ENCODE results near the gene RHBDF1.

Gene RHBDF1, protein sequence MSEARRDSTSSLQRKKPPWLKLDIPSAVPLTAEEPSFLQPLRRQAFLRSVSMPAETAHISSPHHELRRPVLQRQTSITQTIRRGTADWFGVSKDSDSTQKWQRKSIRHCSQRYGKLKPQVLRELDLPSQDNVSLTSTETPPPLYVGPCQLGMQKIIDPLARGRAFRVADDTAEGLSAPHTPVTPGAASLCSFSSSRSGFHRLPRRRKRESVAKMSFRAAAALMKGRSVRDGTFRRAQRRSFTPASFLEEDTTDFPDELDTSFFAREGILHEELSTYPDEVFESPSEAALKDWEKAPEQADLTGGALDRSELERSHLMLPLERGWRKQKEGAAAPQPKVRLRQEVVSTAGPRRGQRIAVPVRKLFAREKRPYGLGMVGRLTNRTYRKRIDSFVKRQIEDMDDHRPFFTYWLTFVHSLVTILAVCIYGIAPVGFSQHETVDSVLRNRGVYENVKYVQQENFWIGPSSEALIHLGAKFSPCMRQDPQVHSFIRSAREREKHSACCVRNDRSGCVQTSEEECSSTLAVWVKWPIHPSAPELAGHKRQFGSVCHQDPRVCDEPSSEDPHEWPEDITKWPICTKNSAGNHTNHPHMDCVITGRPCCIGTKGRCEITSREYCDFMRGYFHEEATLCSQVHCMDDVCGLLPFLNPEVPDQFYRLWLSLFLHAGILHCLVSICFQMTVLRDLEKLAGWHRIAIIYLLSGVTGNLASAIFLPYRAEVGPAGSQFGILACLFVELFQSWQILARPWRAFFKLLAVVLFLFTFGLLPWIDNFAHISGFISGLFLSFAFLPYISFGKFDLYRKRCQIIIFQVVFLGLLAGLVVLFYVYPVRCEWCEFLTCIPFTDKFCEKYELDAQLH

DNA sequence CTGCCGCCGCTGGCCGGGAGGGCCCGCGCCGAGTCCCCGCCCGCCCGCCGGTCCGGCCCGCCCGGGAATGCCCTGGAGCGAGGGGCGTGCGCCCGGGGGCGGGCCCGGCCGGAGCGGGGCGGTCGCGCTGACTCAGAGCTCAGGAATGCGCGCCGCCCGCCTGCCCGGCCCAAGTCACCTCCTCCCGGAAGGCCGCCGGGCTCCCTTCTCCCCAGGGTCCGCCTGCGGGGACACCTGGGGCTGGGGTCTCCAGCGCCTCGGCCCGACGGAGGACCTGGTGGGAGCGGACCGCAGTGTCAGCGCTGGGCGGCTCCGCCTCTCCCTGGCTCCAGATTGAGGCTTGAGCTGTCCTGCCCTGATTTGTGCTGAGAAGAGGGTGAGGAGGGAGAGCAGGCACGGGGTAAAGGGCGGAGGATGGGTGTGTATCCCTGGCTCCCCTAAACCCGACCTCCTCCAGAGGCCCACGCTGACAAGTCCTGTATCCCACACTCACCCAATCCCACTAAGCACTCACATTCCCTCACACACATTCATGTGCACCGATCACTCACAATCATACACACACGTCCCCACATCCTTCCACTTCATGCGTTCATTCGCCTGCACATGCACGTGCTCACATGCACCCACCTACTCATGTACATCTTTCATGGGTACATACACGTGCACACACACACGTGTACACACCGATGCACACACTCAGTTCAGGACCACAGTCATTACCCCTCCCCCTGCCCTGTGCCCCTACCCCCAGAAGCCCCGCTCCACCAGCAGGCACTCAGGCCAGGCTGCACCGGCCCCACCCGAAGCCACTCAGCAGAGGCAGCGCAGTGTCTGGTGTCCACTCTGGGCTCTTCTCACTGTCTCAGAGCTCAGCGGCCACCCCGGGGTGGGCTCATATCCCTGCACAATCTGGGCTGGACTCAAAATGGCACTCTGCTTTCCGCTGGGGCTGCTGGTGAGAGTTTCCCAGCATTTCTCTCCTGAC, at the start of gene RHBDF1:
Gene RHBDF1 (minus strand): TSS at position 71 of the 988 bp plus-strand sequence. CDS start 7,616 bp downstream, outside the sequence.
- DNase-seq, result peak; percentile 50

DNA sequence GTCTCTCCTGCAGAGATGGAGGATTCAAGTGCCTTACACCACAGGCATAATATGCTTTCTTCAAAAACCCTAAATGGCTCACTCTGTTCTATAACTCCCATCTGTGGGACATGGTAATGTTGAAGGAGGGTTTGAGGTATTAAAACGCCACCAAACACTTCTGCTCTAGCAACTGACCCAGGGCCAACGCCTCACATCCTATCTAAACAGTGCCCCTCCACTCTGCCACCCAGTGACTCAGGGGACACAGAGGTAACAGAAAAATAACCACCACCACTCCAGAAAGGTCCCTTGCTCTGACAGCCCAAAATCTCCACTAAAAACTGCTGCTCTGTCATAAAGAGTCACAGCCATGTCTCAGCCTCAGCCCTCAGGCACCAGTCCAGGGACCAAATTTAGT, 48.3 kb upstream of the RHBDF1 start:
- no peak for DNase-seq

DNA sequence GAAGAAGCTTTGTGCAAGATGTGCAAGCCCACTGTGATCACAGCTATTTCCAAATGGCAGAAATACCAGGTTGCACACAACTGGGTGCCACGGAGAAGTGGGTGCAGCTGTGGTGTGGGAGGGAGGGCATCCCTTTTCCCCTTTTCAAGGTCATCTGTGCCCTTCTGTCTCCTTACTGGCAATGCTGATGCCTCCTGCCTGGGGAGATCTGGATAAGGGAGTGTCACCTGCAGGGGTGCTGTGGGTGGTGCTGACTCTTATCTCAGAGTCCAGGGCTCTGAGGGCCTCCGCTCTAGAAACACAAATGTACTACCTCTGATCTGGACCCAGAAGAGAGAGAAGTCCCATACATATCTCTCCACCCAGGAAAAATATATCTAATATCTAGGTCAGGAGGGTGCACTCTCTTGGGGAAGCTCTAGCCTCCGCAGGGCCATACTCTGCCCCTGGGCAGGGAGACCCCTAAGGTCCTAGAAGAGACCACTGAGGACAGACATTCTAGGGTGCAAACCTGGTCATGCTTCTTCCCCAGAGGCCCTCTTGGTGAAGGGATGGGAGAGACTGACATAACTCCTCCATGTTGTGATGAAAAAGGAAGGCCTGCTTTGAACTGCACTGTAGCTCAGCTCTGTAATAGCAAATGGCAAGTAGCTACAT, 47.5 kb upstream of the RHBDF1 start:
- no peak for DNase-seq

DNA sequence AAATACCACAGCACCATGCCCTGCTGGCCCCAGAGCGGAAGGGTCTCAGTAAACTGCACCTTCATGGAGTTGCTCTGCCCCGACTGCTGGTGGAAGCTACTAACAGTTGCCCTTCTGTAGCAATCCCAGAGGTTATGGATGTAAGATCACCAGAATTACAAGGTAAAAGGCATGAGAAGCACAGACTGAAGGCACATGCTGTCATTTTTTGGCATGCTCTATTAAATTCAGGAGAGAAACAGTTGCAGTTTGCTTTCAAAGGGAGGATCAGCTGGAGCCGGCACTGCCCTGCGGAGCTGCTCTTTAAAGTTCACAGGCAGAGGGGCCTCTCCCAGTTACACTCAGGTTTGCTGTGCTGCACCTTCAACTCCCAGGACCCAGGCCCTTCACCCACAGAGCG, 46.9 kb upstream of the RHBDF1 start:
- DNase-seq, result no peak

DNA sequence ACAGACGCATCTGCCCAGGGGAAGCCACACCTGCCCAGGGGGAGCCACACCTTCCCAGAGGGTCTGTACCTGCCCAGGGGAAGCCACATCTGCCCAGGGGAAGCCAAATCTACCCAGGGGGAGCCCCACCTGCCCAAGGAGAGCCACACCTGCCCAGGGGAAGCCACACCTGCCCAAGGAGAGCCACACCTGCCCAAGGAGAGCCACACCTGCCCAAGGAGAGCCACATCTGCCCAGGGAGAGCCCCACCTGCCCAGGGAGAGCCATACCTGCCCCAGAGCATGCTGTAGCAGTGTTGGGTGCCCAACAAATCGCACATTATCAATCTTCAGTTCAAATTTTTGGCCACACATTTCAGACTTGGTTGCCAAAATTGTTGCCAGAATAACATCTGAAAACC, 46.4 kb upstream of the RHBDF1 start:
- no peak for DNase-seq

DNA sequence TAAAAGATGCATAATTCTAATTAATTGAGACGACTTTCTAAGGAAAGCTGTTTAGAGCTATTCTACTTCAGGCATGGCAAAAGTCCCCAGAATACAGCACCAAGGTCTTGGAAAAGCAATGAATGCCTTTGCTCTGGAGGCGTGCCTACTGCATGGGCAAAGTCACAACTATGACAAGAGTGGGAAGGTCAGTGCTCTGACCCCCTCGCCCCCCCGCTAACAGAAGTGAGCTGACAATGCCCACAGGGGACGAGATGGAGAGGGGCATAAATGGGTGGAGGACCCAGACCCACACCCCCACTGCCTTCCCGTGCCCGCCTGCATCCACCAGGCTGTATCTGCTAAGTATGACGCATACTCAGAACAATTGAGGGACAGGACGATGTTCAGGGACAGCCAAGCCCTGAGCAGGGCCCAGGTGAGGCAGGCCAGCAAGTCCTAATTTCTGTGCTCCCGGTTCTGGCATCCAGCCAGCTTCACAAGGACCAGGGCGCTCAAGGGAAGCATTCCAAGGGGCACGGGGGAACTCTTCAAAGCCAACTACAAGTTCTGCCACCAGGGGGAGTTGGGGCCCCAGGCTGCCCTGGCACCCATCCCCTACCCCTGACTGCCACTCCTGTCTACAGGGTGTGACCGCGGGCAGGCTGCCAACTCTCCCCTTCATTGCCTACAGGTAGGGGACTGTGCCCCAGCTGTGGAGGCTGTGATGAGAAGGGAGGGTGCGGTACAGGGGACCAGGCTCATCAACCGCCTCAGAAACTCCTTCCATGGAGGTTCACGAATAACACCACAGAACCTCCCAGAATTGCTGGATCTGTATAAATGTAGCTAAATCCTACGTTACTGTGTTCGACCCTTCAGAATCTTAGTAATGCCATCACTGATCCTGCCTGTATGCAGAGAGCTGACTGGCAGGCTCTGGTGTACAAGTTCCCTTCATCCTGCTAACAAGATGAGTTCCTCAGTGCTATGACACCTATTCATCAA, 45.2 kb upstream of the RHBDF1 start:
- DNase-seq, result peak; percentile 32

DNA sequence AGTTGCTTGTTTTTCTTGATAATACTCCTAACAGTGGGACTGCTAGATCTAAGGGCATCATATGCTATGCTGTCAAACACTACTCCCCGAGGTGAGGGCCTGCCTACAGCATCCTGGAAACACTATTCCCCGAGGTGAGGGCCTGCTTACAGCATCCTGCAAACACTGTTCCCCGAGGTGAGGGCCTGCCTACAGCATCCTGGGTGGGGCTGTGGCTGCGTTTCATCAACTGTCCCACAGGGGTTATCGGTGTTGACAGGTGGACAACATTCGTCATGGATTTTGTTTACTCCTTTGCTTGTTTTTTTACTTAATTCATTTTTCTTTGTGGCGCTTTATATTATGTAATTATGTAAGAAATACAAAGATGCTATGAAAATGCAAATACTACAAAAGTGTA, 43.6 kb upstream of the RHBDF1 start:
- DNase-seq, result no peak

DNA sequence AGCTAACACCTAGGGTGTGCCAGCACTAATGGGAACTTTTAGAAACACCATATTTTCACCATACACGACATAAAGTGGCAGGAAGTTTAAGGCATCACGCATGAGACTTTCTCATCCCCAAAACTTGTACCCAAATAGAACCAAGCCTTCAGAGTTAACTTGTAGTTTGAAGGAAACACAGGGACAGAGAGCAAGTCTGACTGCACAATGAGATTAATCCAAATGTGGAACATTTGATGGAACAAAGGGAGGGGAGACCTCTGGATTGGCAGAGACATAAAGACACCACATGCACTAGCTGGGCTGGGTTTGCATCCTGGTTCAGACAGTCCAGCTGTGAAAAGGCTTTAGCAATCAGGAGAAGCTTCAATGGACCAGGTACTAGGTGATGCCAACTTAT, 41.9 kb upstream of the RHBDF1 start:
- no peak for DNase-seq

DNA sequence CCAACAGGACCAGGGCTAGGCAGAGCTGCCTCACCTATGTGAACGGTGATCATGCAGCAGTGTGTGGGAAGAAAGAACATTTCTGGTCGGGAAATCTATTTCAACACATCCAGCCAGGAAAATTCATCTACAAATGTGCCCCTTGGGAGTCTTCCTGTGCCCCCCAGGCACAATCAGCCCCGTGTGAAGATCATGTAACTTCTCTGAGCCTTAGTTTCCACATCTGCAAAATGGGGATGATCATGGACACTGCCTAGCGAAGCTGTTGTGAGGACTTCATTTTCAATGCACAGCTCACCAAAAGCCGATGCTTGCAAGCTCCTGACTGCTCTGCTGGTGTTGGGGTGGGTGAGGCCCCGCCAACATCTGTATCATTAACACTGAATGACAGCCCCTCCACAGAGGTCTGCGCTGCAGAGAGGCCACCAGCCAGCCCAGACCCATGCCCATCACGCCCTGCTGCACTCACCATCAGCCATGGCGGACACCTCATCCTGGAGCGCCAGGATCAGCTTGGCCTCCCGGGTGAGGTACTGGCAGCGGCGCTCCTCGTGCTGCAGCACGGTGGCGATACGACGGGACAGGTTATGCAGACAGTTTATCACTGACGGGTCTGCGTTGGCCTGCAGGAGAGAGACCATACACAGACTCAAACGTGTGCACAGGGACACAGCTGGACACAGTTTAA, 39.9 kb upstream of the RHBDF1 start:
- DNase-seq, result no peak

DNA sequence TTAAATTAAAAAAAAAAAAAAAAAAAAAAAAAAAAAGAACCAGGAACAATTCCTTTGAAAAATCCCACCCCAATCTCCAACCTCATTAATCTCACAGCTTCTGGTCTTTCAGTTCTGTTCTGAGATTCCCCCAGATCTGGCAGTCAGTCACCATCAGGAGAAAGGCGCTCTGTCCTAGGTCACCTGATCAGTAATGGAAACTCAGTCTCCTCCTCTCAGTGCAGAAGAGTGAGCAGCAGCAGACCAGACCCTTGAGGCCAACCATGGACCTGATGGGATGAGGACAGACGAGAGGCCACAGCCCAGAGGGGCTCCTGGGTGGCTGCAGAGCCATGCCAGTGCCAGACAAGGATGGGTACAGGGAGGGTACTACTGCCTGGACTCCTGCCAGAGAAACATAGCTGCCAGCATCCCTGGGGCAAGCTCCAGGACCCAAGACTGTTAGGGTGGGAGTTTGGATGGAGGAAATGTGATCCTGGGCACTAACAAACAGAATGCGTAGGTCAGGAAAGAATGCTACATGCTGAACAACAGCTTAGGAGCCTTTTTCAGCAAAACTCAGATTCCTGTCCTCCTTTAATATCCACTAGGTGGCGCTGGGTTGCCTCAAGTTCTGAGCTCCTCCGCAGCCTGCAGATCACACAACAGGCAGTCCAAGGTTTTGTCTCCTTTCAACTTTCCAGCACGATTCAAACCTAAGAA, 34.3 kb upstream of the RHBDF1 start:
- peak; percentile 80 for DNase-seq

DNA sequence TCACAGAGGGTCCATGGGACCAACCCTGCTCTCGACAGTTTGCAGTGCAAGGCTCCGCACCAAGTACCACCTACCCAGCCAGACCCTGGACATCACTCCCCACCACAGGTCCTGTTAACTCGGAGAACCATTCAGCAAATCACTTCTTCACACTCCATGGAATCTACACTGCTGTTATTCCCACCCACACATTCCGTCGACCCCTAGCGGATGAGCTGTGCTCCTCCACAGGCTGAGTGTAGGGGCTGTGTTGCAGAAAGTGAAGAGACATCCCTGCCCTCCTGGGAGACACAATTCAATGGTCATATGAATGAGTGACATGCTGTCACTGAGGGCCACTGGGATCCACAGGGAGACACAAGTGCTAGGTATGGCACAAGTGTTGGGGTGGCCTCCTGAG, 33.1 kb upstream of the RHBDF1 start:
- no peak for DNase-seq

DNA sequence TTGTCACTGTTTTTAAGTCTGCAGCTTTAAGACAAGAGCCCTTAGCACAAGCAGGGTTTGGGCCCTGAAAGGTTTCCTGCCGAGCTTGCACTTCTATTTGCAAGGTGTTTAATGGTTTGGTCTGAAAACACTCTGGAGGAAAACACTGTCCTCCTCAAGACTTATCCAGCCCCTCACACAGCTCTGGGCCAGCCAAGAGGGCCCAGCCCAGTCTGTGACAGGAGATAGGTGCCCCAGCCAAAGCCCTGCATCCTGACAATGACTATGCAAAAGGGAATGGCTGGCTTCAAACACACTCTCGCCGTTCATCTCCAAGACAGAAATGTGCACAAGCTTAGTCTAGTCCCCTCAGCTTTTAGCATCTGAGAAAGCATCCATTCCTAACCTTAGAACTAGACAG, 32.5 kb upstream of the RHBDF1 start:
- DNase-seq, result no peak

DNA sequence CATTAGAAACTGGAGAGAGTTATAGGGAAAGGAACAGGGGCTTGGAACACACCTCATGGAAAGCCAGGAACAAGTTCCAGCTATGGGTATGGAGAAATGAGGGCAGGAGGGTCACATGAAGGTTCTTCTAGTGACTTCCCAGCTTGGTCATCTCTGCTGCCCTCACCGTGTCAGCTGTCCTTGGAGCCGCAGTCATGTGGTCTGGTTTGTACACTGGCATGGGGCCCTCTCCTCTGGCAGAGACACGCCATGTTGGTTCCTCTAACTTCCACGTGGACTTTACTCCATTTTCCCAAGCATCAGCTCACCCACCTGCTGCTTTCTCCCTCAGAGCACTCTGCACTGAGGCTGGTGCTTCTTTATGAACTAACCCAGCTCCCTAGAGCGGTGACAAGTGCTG, 31.9 kb upstream of the RHBDF1 start:
- DNase-seq, result no peak

DNA sequence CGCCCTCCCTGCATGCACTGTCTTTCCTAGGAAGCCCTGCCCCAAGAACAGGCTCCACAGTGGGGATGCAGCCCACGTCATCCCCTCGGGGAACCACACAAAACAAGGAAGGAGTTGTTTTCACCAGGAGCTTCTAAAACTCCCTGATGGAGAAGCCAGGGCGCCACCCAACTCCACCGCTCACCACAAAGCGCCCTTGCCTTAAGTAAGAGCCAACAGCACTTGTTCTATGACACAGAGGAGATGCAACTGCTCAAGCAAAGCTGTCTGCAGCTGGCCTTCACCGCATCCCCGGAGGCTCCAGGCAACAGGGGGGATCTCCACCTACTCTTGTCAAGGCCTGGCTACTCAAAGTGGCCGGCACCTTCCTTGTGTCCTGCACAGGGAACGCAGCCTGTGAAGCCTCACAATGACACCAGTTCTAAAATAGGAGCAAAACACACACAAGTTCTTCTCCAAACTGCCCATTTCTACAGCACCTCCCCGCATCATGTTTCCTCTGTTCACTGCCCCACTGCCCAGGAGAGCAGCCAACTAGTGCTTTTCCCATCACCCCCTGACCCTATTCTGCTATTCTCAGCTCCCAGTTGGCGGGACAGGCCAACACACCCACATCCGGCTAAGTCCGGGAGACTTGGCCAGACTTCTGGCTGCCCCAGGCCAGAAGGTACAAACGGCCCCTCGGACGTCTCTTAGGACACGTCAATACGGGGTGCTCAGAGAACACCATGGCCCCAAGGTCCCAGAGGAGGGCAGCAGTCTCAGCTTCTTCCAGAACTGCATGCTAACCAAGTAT, 29.8 kb upstream of the RHBDF1 start:
- no peak for DNase-seq

DNA sequence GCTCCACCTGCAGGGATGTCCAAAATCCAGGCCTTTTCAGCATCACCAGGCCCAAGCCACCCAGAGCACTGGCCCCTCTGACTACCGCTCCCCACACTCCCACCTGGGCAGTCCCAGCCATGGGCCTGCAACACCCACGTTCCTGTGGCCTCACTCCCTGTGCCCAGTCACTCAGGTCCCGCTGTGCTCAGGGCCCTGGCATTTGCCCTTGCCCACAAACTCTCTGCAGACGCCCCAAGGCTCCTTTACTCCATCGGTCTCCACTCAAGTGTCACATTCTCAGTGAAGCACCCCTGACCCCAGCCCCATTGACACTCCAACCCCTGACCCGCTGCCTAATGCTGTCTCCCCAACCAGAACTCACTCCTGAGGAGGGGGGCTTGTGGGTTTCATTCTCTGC, 29.2 kb upstream of the RHBDF1 start:
- no peak for DNase-seq

DNA sequence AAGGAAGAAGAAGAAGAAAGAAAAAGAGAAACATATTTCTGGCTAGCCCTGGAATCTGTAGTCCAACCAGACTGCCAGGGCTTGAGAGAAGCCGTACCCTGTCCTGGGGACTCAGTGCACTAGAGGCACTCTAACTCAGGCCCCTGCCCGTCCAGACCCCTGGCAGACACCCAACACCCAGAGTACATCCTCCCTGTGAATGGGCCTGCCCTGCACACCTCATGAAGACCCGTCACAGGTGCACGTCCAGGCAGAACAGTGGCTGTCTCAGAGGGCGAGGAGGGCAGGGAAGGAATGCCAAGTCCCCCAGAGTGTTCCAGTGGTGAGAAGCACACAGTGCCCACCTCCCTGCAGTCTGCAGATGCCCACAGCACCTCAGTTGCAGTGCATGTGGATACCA, 28.6 kb upstream of the RHBDF1 start:
- DNase-seq, result no peak

DNA sequence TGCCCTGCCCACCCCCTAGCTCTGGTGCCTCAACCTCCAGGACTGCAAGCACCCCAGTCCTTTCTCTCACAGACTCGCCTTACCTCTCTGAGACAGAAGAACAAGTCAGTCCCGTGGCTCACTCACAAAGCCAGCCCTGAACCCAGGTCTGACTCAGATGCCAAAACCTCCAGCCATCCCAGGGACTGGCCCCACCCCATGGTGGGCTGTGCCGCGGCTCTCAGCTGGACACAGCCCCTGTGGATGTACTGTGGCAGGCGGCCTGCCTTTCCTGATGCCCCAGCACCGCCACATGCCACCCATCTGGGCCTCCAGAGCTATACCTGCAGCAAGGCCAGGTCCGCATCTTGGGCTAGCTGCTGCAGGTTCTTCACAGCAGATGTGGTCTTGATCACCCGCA, 25.4 kb upstream of the RHBDF1 start:
- DNase-seq, result peak; percentile 11

DNA sequence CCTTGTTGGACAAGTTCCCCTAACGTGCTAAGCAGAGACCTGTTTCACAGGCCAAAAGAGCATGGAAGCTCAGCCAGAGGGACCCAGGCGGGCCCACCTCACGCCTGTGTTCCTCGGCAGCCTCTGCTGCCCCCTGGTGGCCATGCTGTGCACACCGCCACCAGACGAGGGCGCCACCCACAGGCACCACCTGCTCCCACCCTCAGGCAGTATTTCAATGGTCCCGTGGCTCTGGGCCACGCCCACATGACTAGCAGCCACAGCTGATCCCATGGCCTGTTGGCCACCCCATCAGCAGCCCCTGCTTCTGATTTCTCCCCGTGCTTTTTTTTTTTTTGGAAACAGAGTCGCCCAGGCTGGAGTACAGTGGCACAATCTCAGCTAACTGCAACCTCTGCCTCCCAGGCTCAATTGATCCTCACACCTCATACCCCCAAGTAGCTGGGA, 24.5 kb upstream of the RHBDF1 start:
- DNase-seq, result peak; percentile 82

DNA sequence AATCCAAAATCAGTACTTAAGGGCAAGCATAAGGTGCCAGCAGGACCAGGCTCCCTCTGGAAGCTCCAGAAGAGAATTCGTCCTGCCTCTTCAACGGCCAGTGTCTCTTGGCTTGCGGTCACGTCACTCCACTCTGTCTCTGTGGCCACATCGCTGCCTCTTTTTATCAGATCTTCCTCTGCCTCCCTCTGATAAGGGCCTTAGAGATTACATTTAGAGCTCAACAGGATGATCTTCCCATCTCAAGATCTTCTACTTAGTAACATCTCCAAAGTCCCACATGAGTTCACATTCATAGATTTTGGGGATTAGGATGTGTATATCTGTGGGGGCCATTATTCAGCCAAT, 22.5 kb upstream of the RHBDF1 start:
- DNase-seq, result no peak
